ENCODE results near the gene R3HDM2.

The R3HDM2 gene

GRCh38 chr12:57467212-57467874, 36.5 kb upstream of the R3HDM2 start:
- WGBS (ENCODE audit: insufficient coverage) = 95% methylated on average over 10 of the region's 12 CpGs
- ChIA-PET POLR2A (no interaction called here), CTCF (interaction anchor here (1.6 to 16.7 kb wide), 4 partner anchors 5 to 12 kb away, joined by 5 to 184 read pairs (median 98); partner anchors contain the start of genes ARHGAP9, GLI1 and INHBE)
- Histone ChIP-seq H3K27ac (ENCODE audit: insufficient read depth in 1 of 2, low read depth in 1 of 2, low read length in 2 of 2, poor library complexity in 1 of 2, severe bottlenecking in 2 of 2) (no peak overlapping the region), H3K36me3 (ENCODE audit: control insufficient read depth in 4 of 4, insufficient read depth in 4 of 4, low read length in 3 of 4) (peaks cover 9 to 43% (median 33%) of the 10 kb centered on the region in 4 experiments), H3K4me1 (ENCODE audit: control extremely low read depth in 1 of 4, control insufficient read depth in 4 of 4, insufficient read depth in 4 of 4, low read length in 3 of 4) (peaks cover 0 to 7% (median 2%) of the 10 kb centered on the region in 4 experiments), H3K4me3 (ENCODE audit: control insufficient read depth in 1 of 7, extremely low read depth in 1 of 7, insufficient read depth in 4 of 7, low read depth in 2 of 7, low read length in 6 of 7) (no peak overlapping the region), H3K27me3 (replicated peaks in 2 of 5; ENCODE audit: control insufficient read depth in 4 of 5, insufficient read depth in 5 of 5, low read length in 4 of 5) (no peaks in the 10 kb centered on the region), H3K9me3 (ENCODE audit: control extremely low read depth in 1 of 5, control insufficient read depth in 4 of 5, insufficient read depth in 2 of 5, low read depth in 1 of 5, low read length in 4 of 5) (no peaks in the 10 kb centered on the region)
- no peak for DNase-seq

- DNase-seq = no peak
- Histone ChIP-seq H3K36me3 (ENCODE audit: control insufficient read depth in 4 of 4, insufficient read depth in 4 of 4, low read length in 3 of 4) (peaks cover 0 to 29% (median 21%) of the 10 kb centered on the region in 4 experiments), H3K4me1 (ENCODE audit: control extremely low read depth in 1 of 4, control insufficient read depth in 4 of 4, insufficient read depth in 4 of 4, low read length in 3 of 4) (peaks cover 2 to 18% (median 14%) of the 10 kb centered on the region in 4 experiments), H3K9me3 (ENCODE audit: control extremely low read depth in 1 of 5, control insufficient read depth in 4 of 5, insufficient read depth in 2 of 5, low read depth in 1 of 5, low read length in 4 of 5) (no peaks in the 10 kb centered on the region), H3K27ac (ENCODE audit: insufficient read depth in 1 of 2, low read depth in 1 of 2, low read length in 2 of 2, poor library complexity in 1 of 2, severe bottlenecking in 2 of 2) (no peak overlapping the region), H3K27me3 (replicated peaks in 2 of 5; ENCODE audit: control insufficient read depth in 4 of 5, insufficient read depth in 5 of 5, low read length in 4 of 5) (peaks cover 0 to 5% (median 2%) of the 10 kb centered on the region in 5 experiments), H3K4me3 (ENCODE audit: control insufficient read depth in 1 of 7, extremely low read depth in 1 of 7, insufficient read depth in 4 of 7, low read depth in 2 of 7, low read length in 6 of 7) (no peak overlapping the region)
- 91% methylated on average over 11 of the region's 14 CpGs for WGBS (ENCODE audit: insufficient coverage)
- CTCF ChIA-PET = interaction anchor here (0.6 to 9.9 kb wide), 5 partner anchors 10 to 30 kb away, joined by 3 to 184 read pairs (median 5); partner anchors contain the start of genes ARHGAP9 and INHBE
- POLR2A ChIA-PET = interaction anchor here (1.6 kb wide), 1 partner anchor 10 kb away, joined by 4 read pairs; no protein-coding TSS in a partner anchor
Observed at GRCh38 chr12:57465747-57466505, 35.1 kb upstream of the R3HDM2 start.

GRCh38 chr12:57465030-57465746, 34.3 kb upstream of the R3HDM2 start:
- 80% methylated on average over 2 of the region's 6 CpGs for WGBS (ENCODE audit: insufficient coverage)
- Histone ChIP-seq H3K4me3 (ENCODE audit: control insufficient read depth in 1 of 7, extremely low read depth in 1 of 7, insufficient read depth in 4 of 7, low read depth in 2 of 7, low read length in 6 of 7) (no peak overlapping the region), H3K36me3 (ENCODE audit: control insufficient read depth in 4 of 4, insufficient read depth in 4 of 4, low read length in 3 of 4) (peaks cover 0 to 22% (median 16%) of the 10 kb centered on the region in 4 experiments), H3K27me3 (replicated peaks in 2 of 5; ENCODE audit: control insufficient read depth in 4 of 5, insufficient read depth in 5 of 5, low read length in 4 of 5) (peaks cover 0 to 12% (median 4%) of the 10 kb centered on the region in 5 experiments), H3K9me3 (ENCODE audit: control extremely low read depth in 1 of 5, control insufficient read depth in 4 of 5, insufficient read depth in 2 of 5, low read depth in 1 of 5, low read length in 4 of 5) (no peaks in the 10 kb centered on the region), H3K4me1 (ENCODE audit: control extremely low read depth in 1 of 4, control insufficient read depth in 4 of 4, insufficient read depth in 4 of 4, low read length in 3 of 4) (peaks cover 4 to 25% (median 21%) of the 10 kb centered on the region in 4 experiments), H3K27ac (ENCODE audit: insufficient read depth in 1 of 2, low read depth in 1 of 2, low read length in 2 of 2, poor library complexity in 1 of 2, severe bottlenecking in 2 of 2) (no peak overlapping the region)
- no peak for DNase-seq
- POLR2A ChIA-PET = interaction anchor here (1.6 kb wide), 1 partner anchor 11 kb away, joined by 4 read pairs; no protein-coding TSS in a partner anchor
- CTCF ChIA-PET = interaction anchor here (1.2 to 9.9 kb wide), 4 partner anchors 9 to 30 kb away, joined by 4 to 184 read pairs (median 8); partner anchors contain the start of genes ARHGAP9 and INHBE

GRCh38 chr12:57464569-57464968, 33.7 kb upstream of the R3HDM2 start:
- Histone ChIP-seq H3K4me3 (ENCODE audit: control insufficient read depth in 1 of 7, extremely low read depth in 1 of 7, insufficient read depth in 4 of 7, low read depth in 2 of 7, low read length in 6 of 7) (no peak overlapping the region), H3K4me1 (ENCODE audit: control extremely low read depth in 1 of 4, control insufficient read depth in 4 of 4, insufficient read depth in 4 of 4, low read length in 3 of 4) (peaks cover 5 to 27% (median 23%) of the 10 kb centered on the region in 4 experiments), H3K27me3 (replicated peaks in 2 of 5; ENCODE audit: control insufficient read depth in 4 of 5, insufficient read depth in 5 of 5, low read length in 4 of 5) (peaks cover 0 to 13% (median 4%) of the 10 kb centered on the region in 5 experiments), H3K36me3 (ENCODE audit: control insufficient read depth in 4 of 4, insufficient read depth in 4 of 4, low read length in 3 of 4) (peaks cover 0 to 16% (median 11%) of the 10 kb centered on the region in 4 experiments), H3K9me3 (ENCODE audit: control extremely low read depth in 1 of 5, control insufficient read depth in 4 of 5, insufficient read depth in 2 of 5, low read depth in 1 of 5, low read length in 4 of 5) (no peaks in the 10 kb centered on the region), H3K27ac (ENCODE audit: insufficient read depth in 1 of 2, low read depth in 1 of 2, low read length in 2 of 2, poor library complexity in 1 of 2, severe bottlenecking in 2 of 2) (no peak overlapping the region)
- CTCF ChIA-PET = interaction anchor here (3.5 to 9.9 kb wide), 2 partner anchors 9 to 11 kb away, joined by 12 to 184 read pairs; partner anchors contain the start of genes ARHGAP9 and INHBE
- no peak for DNase-seq
- WGBS (ENCODE audit: insufficient coverage) = 98% methylated on average over 12 of the region's 12 CpGs
- POLR2A ChIA-PET = no interaction called here

GRCh38 chr12:57462912-57463253, 32.0 kb upstream of the R3HDM2 start:
- H3K27me3 ChIP-seq (replicated peaks in 2 of 5; ENCODE audit: control insufficient read depth in 4 of 5, insufficient read depth in 5 of 5, low read length in 4 of 5) = peaks cover 0 to 13% (median 4%) of the 10 kb centered on the region in 5 experiments
- no peak for DNase-seq
- peak overlapping the region in 3 of 7 experiments; percentile 68 to 89 (median 86) for H3K4me3 ChIP-seq (ENCODE audit: control insufficient read depth in 1 of 7, extremely low read depth in 1 of 7, insufficient read depth in 4 of 7, low read depth in 2 of 7, low read length in 6 of 7)
- H3K27ac ChIP-seq (ENCODE audit: insufficient read depth in 1 of 2, low read depth in 1 of 2, low read length in 2 of 2, poor library complexity in 1 of 2, severe bottlenecking in 2 of 2) = no peak overlapping the region
- peaks cover 0 to 4% (median 2%) of the 10 kb centered on the region in 4 experiments for H3K36me3 ChIP-seq (ENCODE audit: control insufficient read depth in 4 of 4, insufficient read depth in 4 of 4, low read length in 3 of 4)
- H3K4me1 ChIP-seq (ENCODE audit: control extremely low read depth in 1 of 4, control insufficient read depth in 4 of 4, insufficient read depth in 4 of 4, low read length in 3 of 4) = peaks cover 8 to 40% (median 33%) of the 10 kb centered on the region in 4 experiments
- H3K9me3 ChIP-seq (ENCODE audit: control extremely low read depth in 1 of 5, control insufficient read depth in 4 of 5, insufficient read depth in 2 of 5, low read depth in 1 of 5, low read length in 4 of 5) = no peaks in the 10 kb centered on the region
- WGBS (ENCODE audit: insufficient coverage) = 83% methylated on average over 2 of the region's 5 CpGs
- CTCF ChIA-PET = interaction anchor here (0.6 to 9.9 kb wide), 14 partner anchors 10 to 155 kb away, joined by 3 to 184 read pairs (median 4); partner anchors contain the start of gene ARHGAP9
- POLR2A ChIA-PET = interaction anchor here (0.8 to 1.1 kb wide), 2 partner anchors 53 to 56 kb away, joined by 3 to 4 read pairs; no protein-coding TSS in a partner anchor

GRCh38 chr12:57462251-57462911, 31.5 kb upstream of the R3HDM2 start:
- peak; percentile 87 to 94 (median 91) for DNase-seq
- Histone ChIP-seq H3K27ac (ENCODE audit: insufficient read depth in 1 of 2, low read depth in 1 of 2, low read length in 2 of 2, poor library complexity in 1 of 2, severe bottlenecking in 2 of 2) (no peak overlapping the region), H3K27me3 (replicated peaks in 2 of 5; ENCODE audit: control insufficient read depth in 4 of 5, insufficient read depth in 5 of 5, low read length in 4 of 5) (peaks cover 0 to 13% (median 4%) of the 10 kb centered on the region in 5 experiments), H3K9me3 (ENCODE audit: control extremely low read depth in 1 of 5, control insufficient read depth in 4 of 5, insufficient read depth in 2 of 5, low read depth in 1 of 5, low read length in 4 of 5) (no peaks in the 10 kb centered on the region), H3K4me1 (ENCODE audit: control extremely low read depth in 1 of 4, control insufficient read depth in 4 of 4, insufficient read depth in 4 of 4, low read length in 3 of 4) (peaks cover 8 to 40% (median 33%) of the 10 kb centered on the region in 4 experiments), H3K4me3 (ENCODE audit: control insufficient read depth in 1 of 7, extremely low read depth in 1 of 7, insufficient read depth in 4 of 7, low read depth in 2 of 7, low read length in 6 of 7) (peak overlapping the region; percentile 15 to 89 (median 71)), H3K36me3 (ENCODE audit: control insufficient read depth in 4 of 4, insufficient read depth in 4 of 4, low read length in 3 of 4) (peaks cover 0 to under 1% (median 0%) of the 10 kb centered on the region in 4 experiments)
- 0% methylated on average over 9 of the region's 28 CpGs for WGBS (ENCODE audit: insufficient coverage)
- ChIA-PET CTCF (interaction anchor here (0.6 to 9.9 kb wide), 16 partner anchors 9 to 190 kb away, joined by 3 to 184 read pairs (median 3); partner anchors contain the start of gene ARHGAP9), POLR2A (interaction anchor here (0.8 to 1.3 kb wide), 3 partner anchors 57 to 84 kb away, joined by 3 to 4 read pairs (median 3); partner anchors contain the start of genes DCTN2 and DDIT3)

Data from common myeloid progenitor, CD34-positive (primary cell).